ENCODE measurements around the gene GEMIN7.

The GEMIN7 gene

DNA sequence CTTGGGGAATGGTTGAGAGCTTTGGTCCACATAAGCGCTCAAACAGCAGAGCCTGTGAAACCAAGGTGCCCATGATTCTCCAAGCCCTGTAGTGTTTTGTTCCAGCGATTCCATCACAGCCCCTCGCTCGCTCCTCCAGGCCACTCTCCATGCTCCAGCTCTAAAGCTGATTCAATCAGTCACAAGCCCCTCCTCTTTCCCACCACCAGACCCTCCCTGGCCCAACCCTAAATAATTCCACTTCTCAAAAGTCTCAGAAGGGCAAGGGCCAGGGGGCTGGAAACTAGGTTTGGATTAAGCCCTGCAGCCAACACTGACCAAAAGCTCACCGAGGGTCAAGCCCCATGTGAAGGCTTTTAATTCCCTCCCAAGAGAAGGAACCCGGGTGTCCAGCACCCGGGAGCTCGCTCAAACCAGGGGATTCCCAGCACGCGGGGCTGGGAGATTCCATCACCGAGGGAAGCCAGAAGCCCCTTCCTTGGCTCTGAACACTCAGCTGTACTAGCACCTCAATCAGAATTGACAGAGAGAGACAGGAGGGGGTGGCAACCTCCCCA is 4.2 kb upstream of the GEMIN7 start:
- Histone ChIP-seq H3K27me3 (ENCODE audit: low read length) (no peaks in the 10 kb centered on the region), H3F3A (ENCODE audit: insufficient read depth) (peaks cover 29% of the 10 kb centered on the region), H4K20me1 (ENCODE audit: low read depth, low read length) (peaks cover 9% of the 10 kb centered on the region), H3K4me3 (ENCODE audit: insufficient read depth, low read length, poor library complexity, severe bottlenecking) (peak overlapping the region; percentile 57), H3K27ac (ENCODE audit: low read depth, low read length) (peak overlapping the region; percentile 90), H3K9me2 (replicated peaks; ENCODE audit: insufficient read depth, low read length) (no peaks in the 10 kb centered on the region), H3K36me3 (ENCODE audit: low read length) (peaks cover 8% of the 10 kb centered on the region; the same call in 1 of the 2 replicates), H2AFZ (ENCODE audit: low read depth, low read length, severe bottlenecking) (no peak overlapping the region), H3K9me3 (ENCODE audit: insufficient read depth, low read length) (no peaks in the 10 kb centered on the region), H3K4me2 (ENCODE audit: low read depth, low read length, poor library complexity, severe bottlenecking) (peak overlapping the region; percentile 88), H3K9ac (ENCODE audit: low read length) (peak overlapping the region; percentile 54), H3K79me2 (ENCODE audit: insufficient read depth, low read length) (peaks cover 44% of the 10 kb centered on the region)
- TF ChIP-seq EZH2phosphoT487 (conservative IDR thresholded peaks at IDR 0.05; ENCODE audit: low read length) = no peak
- TF ChIP-seq, protein P1, sequence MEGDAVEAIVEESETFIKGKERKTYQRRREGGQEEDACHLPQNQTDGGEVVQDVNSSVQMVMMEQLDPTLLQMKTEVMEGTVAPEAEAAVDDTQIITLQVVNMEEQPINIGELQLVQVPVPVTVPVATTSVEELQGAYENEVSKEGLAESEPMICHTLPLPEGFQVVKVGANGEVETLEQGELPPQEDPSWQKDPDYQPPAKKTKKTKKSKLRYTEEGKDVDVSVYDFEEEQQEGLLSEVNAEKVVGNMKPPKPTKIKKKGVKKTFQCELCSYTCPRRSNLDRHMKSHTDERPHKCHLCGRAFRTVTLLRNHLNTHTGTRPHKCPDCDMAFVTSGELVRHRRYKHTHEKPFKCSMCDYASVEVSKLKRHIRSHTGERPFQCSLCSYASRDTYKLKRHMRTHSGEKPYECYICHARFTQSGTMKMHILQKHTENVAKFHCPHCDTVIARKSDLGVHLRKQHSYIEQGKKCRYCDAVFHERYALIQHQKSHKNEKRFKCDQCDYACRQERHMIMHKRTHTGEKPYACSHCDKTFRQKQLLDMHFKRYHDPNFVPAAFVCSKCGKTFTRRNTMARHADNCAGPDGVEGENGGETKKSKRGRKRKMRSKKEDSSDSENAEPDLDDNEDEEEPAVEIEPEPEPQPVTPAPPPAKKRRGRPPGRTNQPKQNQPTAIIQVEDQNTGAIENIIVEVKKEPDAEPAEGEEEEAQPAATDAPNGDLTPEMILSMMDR (IDR thresholded peaks at IDR 0.05; ENCODE audit: insufficient read depth, low read length, poor library complexity, severe bottlenecking) = no peak

DNA sequence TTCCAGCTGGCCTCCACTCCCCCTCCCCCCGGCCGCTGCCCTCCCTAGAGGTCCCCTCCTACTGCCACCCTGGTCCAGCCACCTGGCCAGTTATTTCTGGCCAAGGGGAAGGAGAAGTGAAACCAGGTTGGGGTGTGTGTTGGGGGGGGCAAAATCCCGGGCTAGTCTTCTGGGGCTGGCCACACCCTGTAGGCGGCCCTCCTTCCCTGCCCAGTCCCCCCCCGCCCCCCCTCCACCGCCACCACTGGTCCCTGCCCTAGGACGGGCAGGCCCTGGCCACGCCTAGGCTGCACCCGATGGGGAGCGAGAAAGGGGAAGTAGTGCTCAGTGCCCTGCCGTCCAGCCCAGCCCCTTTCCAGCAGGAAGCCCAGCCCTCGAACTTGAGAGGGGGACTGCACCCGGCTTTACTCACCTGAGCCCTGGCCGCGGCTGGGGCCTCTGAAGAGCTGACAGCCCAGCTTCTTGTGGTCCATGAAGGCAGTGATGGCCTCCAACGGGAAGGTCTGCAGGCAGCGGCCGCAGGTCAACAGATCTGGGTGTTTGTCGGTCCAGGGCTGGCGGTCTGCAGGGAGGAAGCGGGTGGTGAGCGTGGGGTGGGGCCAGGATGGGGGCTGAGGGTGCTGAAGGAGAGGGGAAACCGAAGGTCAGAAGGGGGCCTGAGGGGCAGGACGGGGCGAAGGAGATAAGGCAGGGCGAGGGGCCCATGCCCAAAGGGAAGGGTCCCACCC is 3.6 kb upstream of the GEMIN7 start:
- Histone ChIP-seq H3K9ac (ENCODE audit: low read length) (peak overlapping the region; percentile 96), H3K4me3 (ENCODE audit: insufficient read depth, low read length, poor library complexity, severe bottlenecking) (peak overlapping the region; percentile 93), H4K20me1 (ENCODE audit: low read depth, low read length) (peaks cover 9% of the 10 kb centered on the region), H2AFZ (ENCODE audit: low read depth, low read length, severe bottlenecking) (no peak overlapping the region), H3K27me3 (ENCODE audit: low read length) (no peaks in the 10 kb centered on the region), H3K9me3 (ENCODE audit: insufficient read depth, low read length) (no peaks in the 10 kb centered on the region), H3F3A (ENCODE audit: insufficient read depth) (peaks cover 29% of the 10 kb centered on the region), H3K4me2 (ENCODE audit: low read depth, low read length, poor library complexity, severe bottlenecking) (peak overlapping the region; percentile 88), H3K27ac (ENCODE audit: low read depth, low read length) (peak overlapping the region; percentile 96), H3K79me2 (ENCODE audit: insufficient read depth, low read length) (peaks cover 50% of the 10 kb centered on the region), H3K9me2 (replicated peaks; ENCODE audit: insufficient read depth, low read length) (no peaks in the 10 kb centered on the region), H3K36me3 (ENCODE audit: low read length) (peaks cover 8% of the 10 kb centered on the region; the same call in 1 of the 2 replicates)
- no peak for TF ChIP-seq EZH2phosphoT487 (conservative IDR thresholded peaks at IDR 0.05; ENCODE audit: low read length)
- TF ChIP-seq, protein P1 (IDR thresholded peaks at IDR 0.05; ENCODE audit: insufficient read depth, low read length, poor library complexity, severe bottlenecking) = no peak

DNA sequence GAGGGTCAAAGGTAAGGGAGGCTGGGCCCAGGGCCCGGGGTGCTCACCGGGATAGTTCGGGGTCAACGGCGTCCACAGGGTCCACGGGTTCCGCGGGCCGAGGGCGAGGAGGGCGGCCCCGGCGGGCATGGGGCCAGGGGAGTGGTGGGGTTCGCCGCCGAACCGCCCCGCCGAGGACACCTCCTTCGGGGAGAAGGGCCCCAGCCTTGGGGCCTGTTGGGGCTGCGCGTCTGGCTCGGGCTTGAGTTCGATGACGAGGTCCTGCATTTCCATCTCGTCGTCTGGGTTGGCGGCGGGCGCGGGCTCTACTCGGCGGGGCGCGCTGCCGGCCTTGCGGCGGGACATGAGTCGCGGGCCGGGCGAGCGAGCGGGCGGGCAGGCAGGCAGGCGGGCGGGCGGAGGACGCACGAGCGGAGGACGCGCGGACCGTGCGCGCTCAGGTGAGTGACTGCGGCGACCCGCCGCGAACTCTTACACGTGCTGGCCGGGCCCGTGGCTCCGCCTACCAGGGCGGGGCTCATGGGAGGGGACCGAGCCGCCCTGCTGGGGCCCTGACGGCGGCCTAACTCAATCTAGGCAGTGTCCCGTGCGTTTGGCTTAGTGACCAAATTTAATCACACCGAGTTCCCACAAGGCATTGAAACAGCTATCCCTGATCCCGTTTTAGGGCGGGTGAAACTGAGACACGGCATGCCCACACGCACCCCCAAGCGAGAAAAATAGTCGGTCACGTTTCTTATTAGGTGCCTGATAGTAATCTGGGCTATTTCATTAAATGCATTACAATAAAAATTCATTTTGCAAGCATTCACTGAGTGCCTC is 2.8 kb upstream of the GEMIN7 start, which contains the start of gene ZNF296:
Gene ZNF296 (minus strand): TSS at position 450 of the 822 bp plus-strand sequence. CDS start 105 bp downstream, at position 345.
- no peak for TF ChIP-seq EZH2phosphoT487 (conservative IDR thresholded peaks at IDR 0.05; ENCODE audit: low read length)
- TF ChIP-seq, protein P1 (IDR thresholded peaks at IDR 0.05; ENCODE audit: insufficient read depth, low read length, poor library complexity, severe bottlenecking) = no peak
- Histone ChIP-seq H3K9me2 (replicated peaks; ENCODE audit: insufficient read depth, low read length) (no peaks in the 10 kb centered on the region), H3K27me3 (ENCODE audit: low read length) (no peaks in the 10 kb centered on the region), H3K27ac (ENCODE audit: low read depth, low read length) (peak within 1 kb of the TSS; percentile 96), H3K36me3 (ENCODE audit: low read length) (peaks cover 8% of the 10 kb centered on the region; the same call in 1 of the 2 replicates), H4K20me1 (ENCODE audit: low read depth, low read length) (peaks cover 9% of the 10 kb centered on the region), H3K4me2 (ENCODE audit: low read depth, low read length, poor library complexity, severe bottlenecking) (peak within 1 kb of the TSS; percentile 87), H3K9ac (ENCODE audit: low read length) (peak within 1 kb of the TSS; percentile 96), H3F3A (ENCODE audit: insufficient read depth) (peaks cover 29% of the 10 kb centered on the region), H3K9me3 (ENCODE audit: insufficient read depth, low read length) (no peaks in the 10 kb centered on the region), H3K79me2 (ENCODE audit: insufficient read depth, low read length) (peaks cover 58% of the 10 kb centered on the region), H3K4me3 (ENCODE audit: insufficient read depth, low read length, poor library complexity, severe bottlenecking) (peak within 1 kb of the TSS; percentile 93), H2AFZ (ENCODE audit: low read depth, low read length, severe bottlenecking) (no peak within 1 kb of the TSS)

Data from SU-DHL-6 (cell line).